ENCODE data around the gene ADAMTS9.

The ADAMTS9 gene

DNA sequence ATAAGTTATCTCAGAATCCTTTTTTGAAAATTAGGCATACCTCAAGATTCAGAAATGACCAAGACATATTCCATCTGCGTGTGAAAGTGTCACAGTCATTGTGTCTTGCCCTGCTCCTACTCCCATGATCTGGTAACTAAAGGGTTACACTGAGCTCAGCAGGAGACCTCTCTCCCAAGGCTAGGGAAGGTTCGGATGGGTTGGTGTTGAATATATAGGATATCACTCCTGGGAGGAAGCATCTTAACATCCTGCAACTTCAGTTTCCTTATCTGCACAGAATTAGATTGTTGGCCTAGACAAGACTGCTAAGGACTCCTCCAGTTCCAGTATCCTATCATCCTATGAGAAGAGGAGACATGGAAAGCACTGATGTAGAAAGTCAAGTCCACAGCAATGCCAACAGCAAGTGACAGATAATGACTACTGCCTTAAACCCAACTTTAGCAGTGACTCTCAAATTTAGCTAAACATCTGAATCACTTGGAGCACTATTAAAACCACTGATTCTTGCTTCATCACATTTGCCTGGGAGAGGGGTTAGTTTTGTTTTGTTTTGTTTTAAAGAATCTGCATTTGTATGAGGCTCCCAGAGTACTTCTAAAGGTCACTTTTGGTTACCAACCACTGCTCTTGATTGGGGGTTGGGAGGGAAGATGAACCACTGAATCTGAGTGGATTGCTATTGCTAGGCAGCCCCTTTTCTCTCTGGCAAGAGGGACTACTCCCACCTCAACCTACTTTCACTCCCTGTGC lies 9.7 kb downstream of the ADAMTS9 start:
- no peak overlapping the region for H3K4me3 ChIP-seq (ENCODE audit: low read length)
- TF ChIP-seq, protein P1, sequence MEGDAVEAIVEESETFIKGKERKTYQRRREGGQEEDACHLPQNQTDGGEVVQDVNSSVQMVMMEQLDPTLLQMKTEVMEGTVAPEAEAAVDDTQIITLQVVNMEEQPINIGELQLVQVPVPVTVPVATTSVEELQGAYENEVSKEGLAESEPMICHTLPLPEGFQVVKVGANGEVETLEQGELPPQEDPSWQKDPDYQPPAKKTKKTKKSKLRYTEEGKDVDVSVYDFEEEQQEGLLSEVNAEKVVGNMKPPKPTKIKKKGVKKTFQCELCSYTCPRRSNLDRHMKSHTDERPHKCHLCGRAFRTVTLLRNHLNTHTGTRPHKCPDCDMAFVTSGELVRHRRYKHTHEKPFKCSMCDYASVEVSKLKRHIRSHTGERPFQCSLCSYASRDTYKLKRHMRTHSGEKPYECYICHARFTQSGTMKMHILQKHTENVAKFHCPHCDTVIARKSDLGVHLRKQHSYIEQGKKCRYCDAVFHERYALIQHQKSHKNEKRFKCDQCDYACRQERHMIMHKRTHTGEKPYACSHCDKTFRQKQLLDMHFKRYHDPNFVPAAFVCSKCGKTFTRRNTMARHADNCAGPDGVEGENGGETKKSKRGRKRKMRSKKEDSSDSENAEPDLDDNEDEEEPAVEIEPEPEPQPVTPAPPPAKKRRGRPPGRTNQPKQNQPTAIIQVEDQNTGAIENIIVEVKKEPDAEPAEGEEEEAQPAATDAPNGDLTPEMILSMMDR (IDR thresholded peaks at IDR 0.05; ENCODE audit: insufficient read depth, low read depth, low read length, missing control alignments) = no peak
- no peak for DNase-seq (ENCODE audit: low read depth)

DNA sequence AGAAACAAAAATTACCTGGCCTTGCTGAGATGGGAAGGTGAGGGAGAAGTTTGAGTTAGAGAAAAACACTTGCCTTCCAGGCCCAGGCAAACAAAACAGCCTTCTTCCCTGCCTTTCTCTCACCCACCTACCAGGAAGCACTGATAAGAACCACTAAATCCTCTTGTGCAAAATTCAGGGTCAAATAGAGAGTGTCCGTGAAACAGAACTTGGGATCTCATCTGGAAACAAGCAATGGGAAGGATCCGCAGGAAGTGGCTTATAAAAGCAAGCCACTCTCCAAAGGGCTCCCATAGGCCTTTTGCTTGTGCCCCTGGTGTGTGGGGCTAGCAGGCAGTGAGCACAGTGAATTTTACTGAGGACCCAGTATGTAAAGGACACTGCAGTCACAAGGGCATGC lies 11.0 kb downstream of the ADAMTS9 start:
- TF ChIP-seq, protein P1 (IDR thresholded peaks at IDR 0.05; ENCODE audit: insufficient read depth, low read depth, low read length, missing control alignments) = no peak
- H3K4me3 ChIP-seq (ENCODE audit: low read length) = no peak overlapping the region
- no peak for DNase-seq (ENCODE audit: low read depth)

DNA sequence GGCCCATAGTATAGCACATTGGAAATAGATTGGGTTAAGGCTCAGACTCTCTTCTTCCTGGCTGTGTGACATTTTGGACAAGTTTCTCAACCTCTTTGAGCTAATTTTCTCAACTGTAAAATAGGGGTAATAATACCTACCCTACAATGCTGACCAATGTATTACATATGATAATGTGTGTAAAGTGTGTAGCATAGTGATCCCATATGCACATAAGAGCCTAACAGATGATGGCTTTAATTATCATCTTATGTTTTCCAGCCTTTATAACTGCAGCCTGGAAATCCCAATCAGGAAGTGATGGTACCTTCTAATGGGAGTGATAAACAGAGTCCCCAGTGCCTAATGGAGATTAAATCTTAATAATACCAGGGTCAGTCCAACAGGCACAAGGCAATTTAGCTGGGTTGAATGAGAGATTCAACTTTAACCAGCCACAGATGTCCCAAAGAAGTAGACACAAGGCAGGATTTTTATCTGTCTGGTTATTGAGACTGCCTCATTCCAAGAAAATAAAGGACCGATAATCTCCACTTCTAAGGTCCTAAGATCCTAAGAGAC lies 12.0 kb downstream of the ADAMTS9 start:
- TF ChIP-seq, protein P1 (IDR thresholded peaks at IDR 0.05; ENCODE audit: insufficient read depth, low read depth, low read length, missing control alignments) = no peak
- H3K4me3 ChIP-seq (ENCODE audit: low read length) = no peak overlapping the region
- no peak for DNase-seq (ENCODE audit: low read depth)

DNA sequence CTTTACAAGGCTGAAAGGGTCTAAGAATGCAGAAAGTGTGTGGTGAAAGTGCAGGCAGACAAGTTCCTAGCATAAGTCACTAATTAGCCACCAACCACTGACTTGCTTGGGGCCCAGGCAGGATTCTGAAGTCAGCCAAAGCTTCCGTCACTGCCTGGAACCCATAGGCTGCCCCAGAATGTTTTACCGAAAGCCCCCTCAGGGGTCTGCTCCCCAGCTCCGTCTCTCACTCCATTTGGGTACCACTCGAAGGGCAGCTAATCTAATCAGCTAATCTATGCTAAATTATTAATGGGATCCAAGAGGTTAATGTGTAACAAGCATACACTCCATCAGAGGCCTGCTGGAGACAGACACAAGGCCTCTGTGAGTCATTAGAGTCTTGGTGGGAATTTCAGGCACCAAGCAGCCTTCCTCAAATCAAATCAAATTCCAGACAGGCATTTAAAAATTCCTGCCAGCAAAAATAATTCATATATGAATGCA lies 13.2 kb downstream of the ADAMTS9 start:
- DNase-seq (ENCODE audit: low read depth) = no peak
- TF ChIP-seq, protein P1 (IDR thresholded peaks at IDR 0.05; ENCODE audit: insufficient read depth, low read depth, low read length, missing control alignments) = no peak
- no peak overlapping the region for H3K4me3 ChIP-seq (ENCODE audit: low read length)

DNA sequence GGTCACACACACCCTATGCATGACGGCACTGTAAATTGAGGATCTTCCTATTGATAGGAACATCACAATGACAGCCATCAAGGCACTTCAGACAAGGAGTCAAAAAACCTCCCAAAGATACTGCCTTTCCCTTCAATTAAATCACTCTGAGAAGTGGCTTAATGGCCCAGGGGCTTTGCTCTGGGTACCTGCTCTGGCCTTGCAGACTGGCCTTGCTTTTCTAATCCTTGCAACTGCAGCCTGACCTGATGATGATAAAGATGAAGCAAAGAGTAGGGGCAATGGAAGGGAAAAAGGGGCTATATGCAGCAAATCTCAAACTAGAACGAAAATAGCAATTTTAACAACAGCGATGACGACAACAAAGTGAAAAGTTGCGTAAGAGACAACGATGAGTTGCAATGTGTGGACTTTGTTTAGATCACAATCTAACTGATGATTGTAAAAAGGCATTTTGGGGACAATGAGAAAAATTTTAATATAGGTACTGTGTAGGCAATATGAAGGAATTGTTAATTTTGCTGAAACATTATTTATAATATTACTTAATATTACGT lies 14.6 kb downstream of the ADAMTS9 start:
- DNase-seq (ENCODE audit: low read depth) = no peak
- TF ChIP-seq, protein P1 (IDR thresholded peaks at IDR 0.05; ENCODE audit: insufficient read depth, low read depth, low read length, missing control alignments) = no peak
- H3K4me3 ChIP-seq (ENCODE audit: low read length) = no peak overlapping the region

DNA sequence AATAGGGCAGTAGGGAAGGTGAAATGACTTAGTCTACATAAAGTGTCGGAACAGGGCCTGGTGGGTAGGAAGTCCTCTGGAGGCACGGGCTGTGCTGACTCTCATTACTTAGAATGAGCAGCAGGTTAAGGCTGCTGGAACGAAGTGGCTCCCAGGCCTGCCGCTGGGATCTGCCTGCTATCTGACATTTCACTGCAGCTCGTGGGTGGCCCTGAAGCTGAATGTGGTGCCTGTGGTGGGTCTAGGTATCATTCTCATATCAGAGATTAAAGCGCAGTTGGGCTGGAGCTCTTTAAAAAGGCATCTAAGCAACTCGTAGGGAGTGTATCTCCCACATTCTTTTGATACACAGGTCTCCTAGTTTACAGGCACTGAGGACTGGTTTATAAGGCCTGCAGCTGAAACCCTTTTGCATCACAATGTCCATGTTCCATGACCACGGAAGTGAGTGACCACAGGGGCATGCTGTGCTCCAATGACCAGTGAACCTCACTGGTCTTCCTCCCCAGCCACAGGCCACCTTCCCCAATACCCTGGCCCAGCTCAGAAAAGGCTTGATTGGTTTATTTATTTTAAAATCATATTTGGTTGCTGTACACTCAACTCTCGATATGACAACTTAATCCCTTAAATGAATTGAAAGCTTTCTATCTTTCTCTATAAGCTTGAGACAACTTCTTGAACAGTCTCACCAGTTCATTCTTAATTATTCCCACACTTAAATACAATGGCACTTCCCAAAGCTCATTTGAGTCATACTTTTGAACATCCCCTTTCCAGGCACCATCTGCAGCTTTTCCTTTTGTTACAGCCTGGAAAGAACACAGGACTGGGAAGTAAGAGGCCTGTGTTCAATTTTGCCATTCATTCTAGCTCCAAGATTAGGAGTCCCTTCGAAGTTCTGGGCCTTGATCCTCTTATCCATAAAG lies 19.0 kb downstream of the ADAMTS9 start:
- TF ChIP-seq, protein P1 (IDR thresholded peaks at IDR 0.05; ENCODE audit: insufficient read depth, low read depth, low read length, missing control alignments) = no peak
- no peak overlapping the region for H3K4me3 ChIP-seq (ENCODE audit: low read length)
- DNase-seq (ENCODE audit: low read depth) = no peak

Measured in epithelial cell of esophagus (primary cell).